NCI-H2081 (cell line): ENCODE measurements around the gene PCYT1A.
"Not testable (repeated sequence)": the region's sequence is repeated elsewhere in the genome, so short reads cannot be mapped to it uniquely, and the experiment has no call there.

ENCODE experiments used
- DNase-seq, 2 experiments: peaks; one replicate each; lab custom pipeline; 2025; lab: John Stamatoyannopoulos, UW

The PCYT1A gene

GRCh38 chr3:196287440-196288140 lies at the start of gene PCYT1A:
PCYT1A (minus strand) TSS chr3:196287726; CDS start chr3:196270531, 17,195 bp downstream.
- peak; percentile 96 to 98 for DNase-seq

GRCh38 chr3:196336319-196337145 lies 49.0 kb upstream of the PCYT1A start:
- no peak for DNase-seq

GRCh38 chr3:196335503-196335948 lies 48.0 kb upstream of the PCYT1A start:
- no peak for DNase-seq

- DNase-seq: no peak
Measured at GRCh38 chr3:196334982-196335381, 47.5 kb upstream of the PCYT1A start.

GRCh38 chr3:196332168-196332567 lies 44.6 kb upstream of the PCYT1A start:
- no peak for DNase-seq

- DNase-seq: no peak
Measured at GRCh38 chr3:196327405-196327804, 39.9 kb upstream of the PCYT1A start.

- no peak for DNase-seq
Measured at GRCh38 chr3:196326936-196327335, 39.4 kb upstream of the PCYT1A start.

- no peak for DNase-seq
Measured at GRCh38 chr3:196323691-196324090, 36.2 kb upstream of the PCYT1A start.

GRCh38 chr3:196323016-196323415 lies 35.5 kb upstream of the PCYT1A start:
- no peak for DNase-seq

GRCh38 chr3:196321162-196321561 lies 33.6 kb upstream of the PCYT1A start:
- DNase-seq: no peak

- DNase-seq: no peak
Measured at GRCh38 chr3:196320137-196320536, 32.6 kb upstream of the PCYT1A start.

- peak; percentile 96 to 97 for DNase-seq
Measured at GRCh38 chr3:196317687-196318467, 30.4 kb upstream of the PCYT1A start, which contains the start of gene DYNLT2B. DYNLT2B (minus strand) TSS chr3:196318240; CDS start chr3:196318152, 88 bp downstream.

GRCh38 chr3:196316799-196317686 lies 29.5 kb upstream of the PCYT1A start:
- not testable (repeated sequence) for DNase-seq

GRCh38 chr3:196315821-196316220 lies 28.3 kb upstream of the PCYT1A start:
- no peak for DNase-seq

GRCh38 chr3:196314597-196314996 lies 27.1 kb upstream of the PCYT1A start:
- DNase-seq: no peak

GRCh38 chr3:196314086-196314485 lies 26.6 kb upstream of the PCYT1A start:
- DNase-seq: not testable (repeated sequence)

- DNase-seq: not testable (repeated sequence)
Measured at GRCh38 chr3:196302960-196303359, 15.4 kb upstream of the PCYT1A start.

GRCh38 chr3:196302551-196302950 lies 15.0 kb upstream of the PCYT1A start:
- not testable (repeated sequence) for DNase-seq

- DNase-seq: no peak
Measured at GRCh38 chr3:196298521-196298920, 11.0 kb upstream of the PCYT1A start.

- DNase-seq: no peak
Measured at GRCh38 chr3:196292286-196292923, 4.9 kb upstream of the PCYT1A start.

- DNase-seq: peak in 1 of 2 experiments; percentile 53
Measured at GRCh38 chr3:196288141-196288460, 575 bp upstream of the PCYT1A start.
